Stimulated activated naive CD8-positive, alpha-beta T cell treated with anti-CD3 and anti-CD28 coated beads, Interleukin-15, amount 100 ng/mL, for 72 hours (primary cell): Measurements from ENCODE around the gene POLR2J.
"Not testable (repeated sequence)": the region's sequence is repeated elsewhere in the genome, so short reads cannot be mapped to it uniquely, and the experiment has no call there.

Experiments
- ATAC-seq: fragments of 150-1000 bp; cut with Tn5 transposase; 2 replicates; pipeline ENCODE4 v1.10.0; 2021; ENCODE audit warnings: mild to moderate bottlenecking, moderate library complexity
- DNase-seq, 2 donors: peaks; one replicate each; pipeline ENCODE4 v3.0.0; 2021 to 2022
- H3K27ac Mint-ChIP-seq, 2 donors: one replicate each; pipeline ENCODE4 v1.8.0; 2022; ENCODE audit warnings: mild to moderate bottlenecking in 2 of 2, mixed read lengths in 2 of 2, moderate library complexity in 2 of 2
- H3K27me3 Mint-ChIP-seq: one replicate; pipeline ENCODE4 v1.8.0; 2022; ENCODE audit warnings: mixed read lengths
- H3K4me1 Mint-ChIP-seq: one replicate; pipeline ENCODE4 v1.8.0; 2022; ENCODE audit warnings: mild to moderate bottlenecking, mixed read lengths
- H3K4me3 Mint-ChIP-seq, 2 donors: one replicate each; pipeline ENCODE4 v1.8.0; 2022; ENCODE audit warnings: mild to moderate bottlenecking in 2 of 2, mixed read lengths in 2 of 2, moderate library complexity in 1 of 2
- H3K9me3 Mint-ChIP-seq, 2 donors: one replicate each; pipeline ENCODE4 v1.8.0; 2022; ENCODE audit warnings: mixed read lengths in 2 of 2

The POLR2J gene

GRCh38 chr7:102478314-102479208, at the start of gene POLR2J:
Gene POLR2J (minus strand): TSS chr7:102478922. CDS start chr7:102478860, 62 bp downstream.
- H3K4me1 Mint-ChIP-seq, H3K27me3 Mint-ChIP-seq, H3K9me3 Mint-ChIP-seq: not testable (repeated sequence)
- ATAC-seq: peak; percentile 90
- Mint-ChIP-seq H3K4me3 (peak within 1 kb of the TSS; percentile 82 to 84), H3K27ac (peak within 1 kb of the TSS; percentile 69 to 95)
- peak; percentile 83 to 94 for DNase-seq

GRCh38 chr7:102527822-102528793, 49.4 kb upstream of the POLR2J start:
- H3K4me3 Mint-ChIP-seq, H3K27ac Mint-ChIP-seq: not testable (repeated sequence)
- peak; percentile 1 for ATAC-seq

GRCh38 chr7:102527182-102527581, 48.5 kb upstream of the POLR2J start:
- not testable (repeated sequence) for ATAC-seq, H3K4me3 Mint-ChIP-seq, H3K4me1 Mint-ChIP-seq, H3K27me3 Mint-ChIP-seq, H3K27ac Mint-ChIP-seq, H3K9me3 Mint-ChIP-seq
- peak in 1 of 2 donors; percentile 8 for DNase-seq

More at GRCh38 chr7:102527822-102528793, 49.4 kb upstream of the POLR2J start:
- not testable (repeated sequence) for H3K9me3 Mint-ChIP-seq, H3K27me3 Mint-ChIP-seq, H3K4me1 Mint-ChIP-seq
- DNase-seq: peak in 1 of 2 donors; percentile 8

- H3K27me3 Mint-ChIP-seq, H3K9me3 Mint-ChIP-seq, H3K4me3 Mint-ChIP-seq, H3K27ac Mint-ChIP-seq, H3K4me1 Mint-ChIP-seq: not testable (repeated sequence)
- peak; percentile 6 for ATAC-seq
- peak in 1 of 2 donors; percentile 13 for DNase-seq
These were observed 46.1 kb upstream of the POLR2J start for GRCh38 chr7:102524803-102525202.

GRCh38 chr7:102520797-102521196, 42.1 kb upstream of the POLR2J start:
- not testable (repeated sequence) for H3K27me3 Mint-ChIP-seq, DNase-seq, ATAC-seq, H3K27ac Mint-ChIP-seq, H3K9me3 Mint-ChIP-seq, H3K4me3 Mint-ChIP-seq, H3K4me1 Mint-ChIP-seq

GRCh38 chr7:102517550-102518147, 38.9 kb upstream of the POLR2J start, which contains the start of gene RASA4B:
Gene RASA4B (minus strand): TSS chr7:102517777. CDS start chr7:102517710, 67 bp downstream.
- H3K27me3 Mint-ChIP-seq, H3K4me1 Mint-ChIP-seq, DNase-seq, H3K9me3 Mint-ChIP-seq, H3K27ac Mint-ChIP-seq: not testable (repeated sequence)
- peak within 1 kb of the TSS; percentile 49 to 62 for H3K4me3 Mint-ChIP-seq
- peak; percentile 87 for ATAC-seq

GRCh38 chr7:102516951-102517350, 38.2 kb upstream of the POLR2J start:
- H3K4me1 Mint-ChIP-seq, H3K27ac Mint-ChIP-seq, H3K4me3 Mint-ChIP-seq, DNase-seq, H3K9me3 Mint-ChIP-seq, H3K27me3 Mint-ChIP-seq: not testable (repeated sequence)
- ATAC-seq: peak; percentile 53

- H3K27ac Mint-ChIP-seq, H3K27me3 Mint-ChIP-seq, H3K9me3 Mint-ChIP-seq, H3K4me1 Mint-ChIP-seq, H3K4me3 Mint-ChIP-seq, DNase-seq: not testable (repeated sequence)
- peak; percentile 10 for ATAC-seq
These were observed 37.2 kb upstream of the POLR2J start for GRCh38 chr7:102515889-102516288.

- H3K27ac Mint-ChIP-seq, H3K27me3 Mint-ChIP-seq, H3K4me1 Mint-ChIP-seq, H3K4me3 Mint-ChIP-seq, DNase-seq, H3K9me3 Mint-ChIP-seq: not testable (repeated sequence)
- ATAC-seq: peak; percentile 17
These were observed 36.4 kb upstream of the POLR2J start for GRCh38 chr7:102514881-102515721.

GRCh38 chr7:102512642-102513221, 34.0 kb upstream of the POLR2J start:
- not testable (repeated sequence) for H3K4me1 Mint-ChIP-seq, ATAC-seq, H3K27me3 Mint-ChIP-seq, H3K9me3 Mint-ChIP-seq, DNase-seq
- Mint-ChIP-seq H3K27ac (peak overlapping the region in 1 of 2 donors; percentile 13), H3K4me3 (peak overlapping the region in 1 of 2 donors; percentile 39)

GRCh38 chr7:102511860-102512522, 33.3 kb upstream of the POLR2J start:
- H3K9me3 Mint-ChIP-seq: not testable (repeated sequence)
- H3K4me3 Mint-ChIP-seq: peak overlapping the region in 1 of 2 donors; percentile 39

GRCh38 chr7:102510575-102510974, 31.9 kb upstream of the POLR2J start:
- DNase-seq, H3K27me3 Mint-ChIP-seq, H3K9me3 Mint-ChIP-seq, H3K4me1 Mint-ChIP-seq, ATAC-seq, H3K27ac Mint-ChIP-seq, H3K4me3 Mint-ChIP-seq: not testable (repeated sequence)

More at GRCh38 chr7:102511860-102512522, 33.3 kb upstream of the POLR2J start:
- ATAC-seq: peak; percentile 68
- not testable (repeated sequence) for DNase-seq, H3K27me3 Mint-ChIP-seq, H3K27ac Mint-ChIP-seq, H3K4me1 Mint-ChIP-seq

GRCh38 chr7:102507410-102508088, 28.8 kb upstream of the POLR2J start:
- H3K9me3 Mint-ChIP-seq, DNase-seq, H3K27ac Mint-ChIP-seq, H3K4me1 Mint-ChIP-seq, ATAC-seq, H3K27me3 Mint-ChIP-seq, H3K4me3 Mint-ChIP-seq: not testable (repeated sequence)
